ENCODE data around the gene GPC6. TPM values are rescaled to one million over a fixed set of nuclear protein-coding genes. Genes with fewer than 3 reads are reported as not detected.

Gene GPC6
- total RNA-seq, 1 experiment from 2014 or later: not detected

- DNase-seq: no peak
- Histone ChIP-seq H2AFZ (no peak overlapping the region), H3K4me1 (replicated peaks; ENCODE audit: insufficient read depth) (no peaks in the 10 kb centered on the region), H3K27ac (no peak overlapping the region), H3K27me3 (ENCODE audit: insufficient read depth, low read depth) (no peaks in the 10 kb centered on the region), H3K9me3 (ENCODE audit: insufficient read depth, low read depth) (no peaks in the 10 kb centered on the region), H3K4me2 (no peak overlapping the region), H3F3A (ENCODE audit: insufficient read depth, low read depth) (no peaks in the 10 kb centered on the region), H4K20me1 (ENCODE audit: insufficient read depth) (no peaks in the 10 kb centered on the region), H3K79me2 (ENCODE audit: low read depth) (no peaks in the 10 kb centered on the region), H3K4me3 (no peak overlapping the region), H3K9me2 (ENCODE audit: insufficient read depth) (no peaks in the 10 kb centered on the region), H3K36me3 (ENCODE audit: low read depth) (no peaks in the 10 kb centered on the region)
- ChIA-PET POLR2A (ENCODE audit: unreplicated experiment) (no interaction called here), CTCF (no interaction called here)
- TF ChIP-seq EZH2 (IDR thresholded peaks at IDR 0.05; ENCODE audit: low read depth) (no peak), CTCF (conservative IDR thresholded peaks at IDR 0.05) (no peak)
- intact Hi-C loops (cut with micrococcal nuclease; ENCODE audit: unreplicated experiment): no loop called here
- BruUV-seq (replicated peaks): no TSS peak
Observed at GRCh38 chr13:93714171-93714570, 487.6 kb downstream of the GPC6 start.

- no peaks in the 10 kb centered on the region for H3K79me2 ChIP-seq (ENCODE audit: low read depth)
- H3K4me1 ChIP-seq (replicated peaks; ENCODE audit: insufficient read depth): no peaks in the 10 kb centered on the region
- TF ChIP-seq EZH2 (IDR thresholded peaks at IDR 0.05; ENCODE audit: low read depth): no peak
- no peak for TF ChIP-seq CTCF (conservative IDR thresholded peaks at IDR 0.05)
- POLR2A ChIA-PET (ENCODE audit: unreplicated experiment): no interaction called here
- DNase-seq: no peak
- H4K20me1 ChIP-seq (ENCODE audit: insufficient read depth): no peaks in the 10 kb centered on the region
- no peak overlapping the region for H3K4me2 ChIP-seq
- H3F3A ChIP-seq (ENCODE audit: insufficient read depth, low read depth): no peaks in the 10 kb centered on the region
- CTCF ChIA-PET: no interaction called here
- no peaks in the 10 kb centered on the region for H3K36me3 ChIP-seq (ENCODE audit: low read depth)
- no peak overlapping the region for H2AFZ ChIP-seq
- H3K27me3 ChIP-seq (ENCODE audit: insufficient read depth, low read depth): no peaks in the 10 kb centered on the region
- intact Hi-C loops (cut with micrococcal nuclease; ENCODE audit: unreplicated experiment): no loop called here
- no peaks in the 10 kb centered on the region for H3K9me2 ChIP-seq (ENCODE audit: insufficient read depth)
- H3K4me3 ChIP-seq: no peak overlapping the region
- no peak overlapping the region for H3K27ac ChIP-seq
- H3K9me3 ChIP-seq (ENCODE audit: insufficient read depth, low read depth): no peaks in the 10 kb centered on the region
- BruUV-seq (replicated peaks): no TSS peak
Observed at GRCh38 chr13:93715866-93716265, 489.3 kb downstream of the GPC6 start.

- Histone ChIP-seq H3F3A (ENCODE audit: insufficient read depth, low read depth) (no peaks in the 10 kb centered on the region), H3K4me3 (no peak overlapping the region), H3K36me3 (ENCODE audit: low read depth) (no peaks in the 10 kb centered on the region), H3K9me3 (ENCODE audit: insufficient read depth, low read depth) (no peaks in the 10 kb centered on the region), H3K27ac (no peak overlapping the region), H3K27me3 (ENCODE audit: insufficient read depth, low read depth) (no peaks in the 10 kb centered on the region), H3K79me2 (ENCODE audit: low read depth) (no peaks in the 10 kb centered on the region), H3K4me1 (replicated peaks; ENCODE audit: insufficient read depth) (no peaks in the 10 kb centered on the region), H2AFZ (no peak overlapping the region), H3K4me2 (no peak overlapping the region), H4K20me1 (ENCODE audit: insufficient read depth) (no peaks in the 10 kb centered on the region), H3K9me2 (ENCODE audit: insufficient read depth) (no peaks in the 10 kb centered on the region)
- no peak for DNase-seq
- POLR2A ChIA-PET (ENCODE audit: unreplicated experiment): no interaction called here
- TF ChIP-seq CTCF (conservative IDR thresholded peaks at IDR 0.05): no peak
- TF ChIP-seq EZH2 (IDR thresholded peaks at IDR 0.05; ENCODE audit: low read depth): no peak
- BruUV-seq (replicated peaks): no TSS peak
- intact Hi-C loops (cut with micrococcal nuclease; ENCODE audit: unreplicated experiment): no loop called here
- CTCF ChIA-PET: no interaction called here
Observed at GRCh38 chr13:93716623-93717022, 490.0 kb downstream of the GPC6 start.
